PC-3 (cell line): ENCODE data around the gene IFI30. TPM values are rescaled to one million over a fixed set of nuclear protein-coding genes. Genes with fewer than 3 reads are reported as not detected.

Source experiments
- ATAC-seq: fragments of 200-7000 bp; cut with Tn5 transposase; 2 replicates; pipeline ENCODE4 v1.9.1; 2020; ENCODE audit warnings: mild to moderate bottlenecking, moderate library complexity
- BruUV-seq: library from RNA; stranded (reverse); fragments of 400-500 nt; replicated peaks from 2 replicates; lab custom pipeline; 2021; lab: Mats Ljungman, UMichigan
- CTCF ChIA-PET: fragments of 300-600 bp; sonication (Branson Sonifier 250); formaldehyde crosslinking; loops from one replicate; lab custom pipeline; 2022; ENCODE audit warnings: antibody characterized with exemption; lab: Charles Lee
- POLR2A ChIA-PET: fragments of 300-600 bp; sonication (Branson Sonifier 250); formaldehyde crosslinking; loops from one replicate; lab custom pipeline; 2022; ENCODE audit warnings: antibody characterized with exemption; ENCODE audit not compliant: unreplicated experiment; lab: Charles Lee
- DNase-seq: peaks from one replicate; pipeline ENCODE4 v3.0.0-alpha.2; 2015
- H2AFZ ChIP-seq: fragments of 300-600 bp; sonication (generic); 2 replicates; pipeline ENCODE4 v1.6.0; 2016; ENCODE audit warnings: antibody characterized with exemption, low read length
- H3F3A ChIP-seq: fragments of 300-600 bp; sonication (generic); one replicate; pipeline ENCODE4 v1.6.0; 2017; ENCODE audit warnings: antibody characterized with exemption, low read length, control low read depth, mild to moderate bottlenecking; ENCODE audit not compliant: unreplicated experiment
- H3K27ac ChIP-seq: fragments of 300-600 bp; sonication (generic); 2 replicates; pipeline ENCODE4 v1.5.1; 2016; ENCODE audit warnings: mild to moderate bottlenecking, low read length
- H3K27me3 ChIP-seq: fragments of 300-600 bp; sonication (generic); 2 replicates; pipeline ENCODE4 v1.6.1; 2016; ENCODE audit warnings: low read length, mixed read lengths
- H3K36me3 ChIP-seq: fragments of 300-600 bp; sonication (generic); 2 replicates; pipeline ENCODE4 v1.6.1; 2016; ENCODE audit warnings: low read depth, mixed run types, low read length, mixed read lengths
- H3K4me1 ChIP-seq: fragments of 300-600 bp; sonication (generic); 2 replicates; pipeline ENCODE4 v1.5.1; 2016; ENCODE audit warnings: low read length; ENCODE audit not compliant: insufficient read depth
- H3K4me2 ChIP-seq: fragments of 300-600 bp; sonication (generic); 2 replicates; pipeline ENCODE4 v1.6.0; 2016; ENCODE audit warnings: low read length
- H3K4me3 ChIP-seq: fragments of 300-600 bp; sonication (generic); 2 replicates; pipeline ENCODE4 v1.5.1; 2016; ENCODE audit warnings: mild to moderate bottlenecking, low read length, mixed read lengths
- H3K79me2 ChIP-seq: fragments of 300-600 bp; sonication (generic); 2 replicates; pipeline ENCODE4 v1.6.1; 2017; ENCODE audit warnings: low read length, mixed read lengths
- H3K9ac ChIP-seq: fragments of 300-600 bp; sonication (generic); 2 replicates; pipeline ENCODE4 v1.6.0; 2016; ENCODE audit warnings: mild to moderate bottlenecking, low read length
- H3K9me2 ChIP-seq: fragments of 300-600 bp; sonication (generic); replicated peaks from 2 replicates; pipeline ENCODE4 v1.6.1; 2016; ENCODE audit warnings: mixed run types, low read length, mixed read lengths
- H3K9me3 ChIP-seq: fragments of 300-600 bp; sonication (generic); 2 replicates; pipeline ENCODE4 v1.6.1; 2016; ENCODE audit warnings: low read length, mixed read lengths
- H4K20me1 ChIP-seq: fragments of 300-600 bp; sonication (generic); 2 replicates; pipeline ENCODE4 v1.6.1; 2016; ENCODE audit warnings: low read length, mixed read lengths
- CTCF ChIP-seq: fragments of 300-600 bp; sonication (generic); conservative IDR thresholded peaks from 2 replicates; pipeline ENCODE4 v1.5.1; 2017; ENCODE audit warnings: antibody characterized with exemption, low read depth, mild to moderate bottlenecking, low read length
- EZH2 ChIP-seq: fragments of 300-600 bp; sonication (generic); IDR thresholded peaks from one replicate; pipeline ENCODE4 v1.6.1; 2017; ENCODE audit warnings: antibody characterized with exemption, mild to moderate bottlenecking, low read length; ENCODE audit not compliant: unreplicated experiment
- EZH2phosphoT487 ChIP-seq: fragments of 300-600 bp; sonication (generic); IDR thresholded peaks from 2 replicates; pipeline ENCODE4 v1.6.1; 2018; ENCODE audit warnings: mild to moderate bottlenecking, antibody characterized with exemption, low read length, borderline replicate concordance
- intact Hi-C: fragments of 100-400 bp; cut with micrococcal nuclease; formaldehyde crosslinking; loops from 2 replicates; pipeline ENCODE4 v1.9.0; 2023
- total RNA-seq: library from RNA; depleted of rRNA; stranded (reverse); fragments of >200 nt; gene quantifications from 2 replicates; pipeline ENCODE4 v1.2.3, GENCODE V29; 2014

Gene IFI30
- total RNA-seq, 1 experiment from 2014 or later, result 31.1 TPM

GRCh38 chr19:18214779-18215433, 41.3 kb downstream of the IFI30 start:
- H3K9me3 ChIP-seq, result no peaks in the 10 kb centered on the region
- no peaks in the 10 kb centered on the region for H4K20me1 ChIP-seq
- no peaks in the 10 kb centered on the region for H3F3A ChIP-seq
- no peak overlapping the region for H3K9ac ChIP-seq
- H2AFZ ChIP-seq, result peak overlapping the region; percentile 6; the same call in 1 of the 2 replicates
- no peaks in the 10 kb centered on the region for H3K36me3 ChIP-seq
- ATAC-seq (peak; percentile 78), DNase-seq (peak; percentile 61)
- BruUV-seq, result no TSS peak
- peak overlapping the region; percentile 15; the same call in 1 of the 2 replicates for H3K4me2 ChIP-seq
- CTCF ChIA-PET, result no interaction called here
- no peaks in the 10 kb centered on the region for H3K79me2 ChIP-seq
- H3K4me3 ChIP-seq, result no peak overlapping the region
- TF ChIP-seq CTCF, result no peak
- no peak for TF ChIP-seq EZH2phosphoT487
- TF ChIP-seq EZH2, result no peak
- H3K27me3 ChIP-seq, result no peaks in the 10 kb centered on the region
- POLR2A ChIA-PET, result no interaction called here
- no peaks in the 10 kb centered on the region for H3K9me2 ChIP-seq
- H3K27ac ChIP-seq, result no peak overlapping the region
- peaks cover 4% of the 10 kb centered on the region for H3K4me1 ChIP-seq
- intact Hi-C loops, result no loop called here

- Histone ChIP-seq H4K20me1 (no peaks in the 10 kb centered on the region), H3F3A (no peaks in the 10 kb centered on the region), H3K4me2 (no peak overlapping the region), H3K4me3 (no peak overlapping the region), H3K4me1 (peaks cover 4% of the 10 kb centered on the region), H3K79me2 (no peaks in the 10 kb centered on the region), H3K9me2 (no peaks in the 10 kb centered on the region), H2AFZ (no peak overlapping the region), H3K9me3 (no peaks in the 10 kb centered on the region), H3K9ac (no peak overlapping the region), H3K27me3 (no peaks in the 10 kb centered on the region), H3K36me3 (no peaks in the 10 kb centered on the region), H3K27ac (no peak overlapping the region)
- ChIA-PET CTCF (no interaction called here), POLR2A (no interaction called here)
- no TSS peak for BruUV-seq
- TF ChIP-seq EZH2phosphoT487 (no peak), CTCF (no peak), EZH2 (no peak)
- ATAC-seq (no peak), DNase-seq (no peak)
- intact Hi-C loops, result no loop called here
Observed at GRCh38 chr19:18216789-18217188, 43.2 kb downstream of the IFI30 start.

GRCh38 chr19:18218159-18218558, 44.5 kb downstream of the IFI30 start:
- no peaks in the 10 kb centered on the region for H3F3A ChIP-seq
- TF ChIP-seq EZH2phosphoT487 (no peak), EZH2 (no peak), CTCF (no peak)
- BruUV-seq, result no TSS peak
- H4K20me1 ChIP-seq, result no peaks in the 10 kb centered on the region
- H3K9ac ChIP-seq, result no peak overlapping the region
- H3K36me3 ChIP-seq, result no peaks in the 10 kb centered on the region
- H3K27ac ChIP-seq, result no peak overlapping the region
- ATAC-seq, result no peak
- H3K4me2 ChIP-seq, result no peak overlapping the region
- H3K27me3 ChIP-seq, result no peaks in the 10 kb centered on the region
- H3K4me3 ChIP-seq, result no peak overlapping the region
- ChIA-PET CTCF (no interaction called here), POLR2A (no interaction called here)
- H3K4me1 ChIP-seq, result peaks cover 4% of the 10 kb centered on the region
- H2AFZ ChIP-seq, result no peak overlapping the region
- no peaks in the 10 kb centered on the region for H3K79me2 ChIP-seq
- intact Hi-C loops, result no loop called here
- no peaks in the 10 kb centered on the region for H3K9me3 ChIP-seq
- no peaks in the 10 kb centered on the region for H3K9me2 ChIP-seq
- no peak for DNase-seq
